PFSK-1 (cell line): ENCODE results near the gene EPHA1.

ENCODE experiments used
- FOXP2 ChIP-seq: optimal IDR thresholded peaks from 2 replicates; pipeline ENCODE3; 2011; ENCODE audit warnings: borderline replicate concordance, control low read depth, inconsistent platforms; ENCODE audit not compliant: insufficient read depth; ENCODE audit errors: extremely low read length, extremely low read depth
- POLR2AphosphoS5 ChIP-seq: IDR thresholded peaks from 2 replicates; pipeline ENCODE4 v1.6.1; 2012; ENCODE audit warnings: low read depth, mild to moderate bottlenecking, control low read depth, low read length, moderate library complexity
- REST ChIP-seq, 2 experiments: IDR thresholded peaks; 2 replicates each; pipeline versions ENCODE4 v1.6.1 to v1.8.0; 2011 to 2012; ENCODE audit warnings: low read depth in 2 of 2, low read length in 2 of 2, control low read depth in 1 of 2, inconsistent platforms in 1 of 2, mild to moderate bottlenecking in 1 of 2, moderate library complexity in 1 of 2; ENCODE audit not compliant: insufficient read depth in 1 of 2
- SIN3A ChIP-seq: IDR thresholded peaks from 2 replicates; pipeline ENCODE4 v1.6.1; 2012; ENCODE audit warnings: mild to moderate bottlenecking, low read length, moderate library complexity, borderline replicate concordance; ENCODE audit not compliant: insufficient read depth
- TAF1 ChIP-seq: IDR thresholded peaks from 2 replicates; pipeline ENCODE4 v1.6.1; 2012; ENCODE audit warnings: low read length, control low read depth, borderline replicate concordance; ENCODE audit not compliant: insufficient read depth

DNA sequence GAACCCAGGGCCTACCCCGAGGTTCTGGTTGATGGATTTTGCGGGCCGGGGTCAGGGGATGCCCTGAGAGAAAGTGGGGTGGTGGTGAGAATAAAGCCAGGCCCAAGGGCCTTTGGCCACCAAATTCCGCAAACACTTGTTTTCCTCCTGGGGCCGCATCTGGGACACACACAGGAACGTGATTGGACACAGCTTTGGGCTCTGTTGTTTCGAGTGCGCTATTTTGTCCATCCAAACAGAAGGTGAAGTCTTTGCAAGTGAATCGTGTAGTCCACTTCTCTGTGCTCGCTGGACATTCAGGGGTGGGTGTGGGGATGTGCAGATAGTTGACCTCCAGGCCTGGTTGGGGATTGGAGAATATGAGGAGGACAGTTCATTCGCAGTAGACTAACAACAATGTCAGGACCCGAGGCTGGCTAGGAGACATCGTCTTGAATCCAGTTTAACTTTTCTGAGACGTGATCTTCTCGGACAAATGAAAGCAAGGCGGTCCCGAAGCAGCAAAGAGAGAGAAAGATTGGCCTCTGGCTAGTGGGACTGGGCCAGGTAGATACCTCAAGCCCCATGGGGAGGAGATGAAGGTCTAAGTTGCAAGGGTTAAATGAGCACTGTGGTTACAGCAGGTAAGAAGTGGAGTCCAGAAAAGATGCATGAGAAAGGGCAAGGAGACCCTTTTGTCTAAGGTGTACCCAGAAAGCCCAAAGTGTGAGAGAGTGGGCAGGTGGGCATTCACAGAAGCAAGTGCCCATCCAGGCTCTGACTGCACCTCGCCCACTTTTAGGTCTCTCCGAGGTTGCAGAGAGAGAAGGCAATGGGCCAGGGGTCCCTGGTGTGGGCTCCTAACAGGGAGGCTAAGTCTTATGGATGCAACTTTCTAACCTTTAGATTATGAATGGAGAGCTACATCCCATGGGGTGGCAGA is 45.4 kb downstream of the EPHA1 start:
- TF ChIP-seq TAF1 (no peak), POLR2AphosphoS5 (no peak), SIN3A (no peak), REST (IDR thresholded peaks at IDR 0.05; ENCODE audit: insufficient read depth in 1 of 2, low read depth in 2 of 2, low read length in 2 of 2) (no peak), FOXP2 (no peak)
